Stomach (tissue), 9 donors: ENCODE data around the gene METRN. TPM values are rescaled to one million over a fixed set of nuclear protein-coding genes. Genes with fewer than 3 reads are reported as not detected.

Source experiments
- DNase-seq, 2 donors: peaks; one replicate each; pipeline versions ENCODE4 v3.0.0 to v3.0.0-alpha.2; 2013 to 2019
- H3K27ac ChIP-seq, 5 donors: fragments of 200-600 bp in 4 of 5; sonication (generic) in 4 of 5; one replicate each; pipeline ENCODE4 v1.5.1; 2013 to 2019; ENCODE audit warnings: mild to moderate bottlenecking in 1 of 5, moderate library complexity in 1 of 5
- H3K27me3 ChIP-seq, 3 donors: fragments of 200-600 bp; sonication (generic); one replicate each; pipeline ENCODE4 v1.5.1; 2017 to 2019; ENCODE audit warnings: mixed run types in 1 of 3
- H3K36me3 ChIP-seq, 4 donors: fragments of 200-600 bp; sonication (generic); 1 replicate in 3 of 4; 2 replicates in 1 of 4; pipeline ENCODE4 v1.5.1; 2016 to 2019
- H3K4me1 ChIP-seq, 4 donors: fragments of 200-600 bp; sonication (generic); one replicate each; pipeline ENCODE4 v1.5.1; 2016 to 2019
- H3K4me3 ChIP-seq, 4 donors: fragments of 200-600 bp; sonication (generic) in 3 of 4; one replicate each; pipeline ENCODE4 v1.5.1; 2016 to 2019; ENCODE audit warnings: mild to moderate bottlenecking in 1 of 4
- H3K9me3 ChIP-seq, 4 donors: fragments of 200-600 bp; sonication (generic); one replicate each; pipeline ENCODE4 v1.5.1; 2016 to 2019
- EP300 ChIP-seq: sonication (generic); formaldehyde crosslinking; IDR thresholded peaks from one replicate; pipeline ENCODE4 v1.6.1; 2017; ENCODE audit warnings: antibody characterized with exemption
- POLR2A ChIP-seq, 4 donors: fragments of 450-650 bp; IDR thresholded peaks; one replicate each; pipeline ENCODE4 v1.6.1; 2016; ENCODE audit warnings: antibody characterized with exemption in 4 of 4, control low read depth in 2 of 4, mild to moderate bottlenecking in 1 of 4, moderate library complexity in 1 of 4
- POLR2AphosphoS5 ChIP-seq, 3 donors: sonication (generic); formaldehyde crosslinking; IDR thresholded peaks; one replicate each; pipeline ENCODE4 v1.6.1; 2016; ENCODE audit warnings: antibody characterized with exemption in 3 of 3
- WGBS, 5 donors: extraction: QIAGEN DNeasy Blood & Tissue Kit in 3 of 5; methylation state at CpG; one replicate each; pipeline versions ENCODE4 v1.1.5 to v1.1.7; 2013 to 2018; 5-methylcytosine and 5-hydroxymethylcytosine counted together
- intact Hi-C: fragments of 100-400 bp; cut with DNase I; formaldehyde crosslinking; loops from one replicate; pipeline ENCODE4 v1.15.1; 2023; ENCODE audit warnings: low total_unique reads
- polyA plus RNA-seq, 3 donors: library from polyadenylated mRNA; stranded (reverse); fragments of 200-250 nt; gene quantifications; one replicate each; pipeline ENCODE4 v1.2.3, GENCODE V29; 2013
- total RNA-seq, 5 donors: library from RNA; depleted of rRNA; stranded (reverse); fragments of >200 nt; gene quantifications; one replicate each; pipeline versions ENCODE4 v1.1.0 to v1.2.3, GENCODE V29; 2014 to 2016
- TF ChIP-seq, protein P1 (sequence below), 7 experiments: fragments of 450-650 bp in 4 of 7; fragments of 200-600 bp in 3 of 7; sonication (generic) in 3 of 7; IDR thresholded peaks; one replicate each; pipeline ENCODE4 v1.5.1; 2016 to 2019; ENCODE audit warnings: antibody characterized with exemption in 7 of 7, control low read depth in 2 of 7, mild to moderate bottlenecking in 1 of 7
- donor health status: healthy with polysubstance abuse.
- donor health status: Bipolar disorder and iron deficiency.
- donor health status: healthy.

Gene METRN
- total and polyA plus RNA-seq, 8 donors: 7.1 to 79.7 (median 34.4) TPM

DNA sequence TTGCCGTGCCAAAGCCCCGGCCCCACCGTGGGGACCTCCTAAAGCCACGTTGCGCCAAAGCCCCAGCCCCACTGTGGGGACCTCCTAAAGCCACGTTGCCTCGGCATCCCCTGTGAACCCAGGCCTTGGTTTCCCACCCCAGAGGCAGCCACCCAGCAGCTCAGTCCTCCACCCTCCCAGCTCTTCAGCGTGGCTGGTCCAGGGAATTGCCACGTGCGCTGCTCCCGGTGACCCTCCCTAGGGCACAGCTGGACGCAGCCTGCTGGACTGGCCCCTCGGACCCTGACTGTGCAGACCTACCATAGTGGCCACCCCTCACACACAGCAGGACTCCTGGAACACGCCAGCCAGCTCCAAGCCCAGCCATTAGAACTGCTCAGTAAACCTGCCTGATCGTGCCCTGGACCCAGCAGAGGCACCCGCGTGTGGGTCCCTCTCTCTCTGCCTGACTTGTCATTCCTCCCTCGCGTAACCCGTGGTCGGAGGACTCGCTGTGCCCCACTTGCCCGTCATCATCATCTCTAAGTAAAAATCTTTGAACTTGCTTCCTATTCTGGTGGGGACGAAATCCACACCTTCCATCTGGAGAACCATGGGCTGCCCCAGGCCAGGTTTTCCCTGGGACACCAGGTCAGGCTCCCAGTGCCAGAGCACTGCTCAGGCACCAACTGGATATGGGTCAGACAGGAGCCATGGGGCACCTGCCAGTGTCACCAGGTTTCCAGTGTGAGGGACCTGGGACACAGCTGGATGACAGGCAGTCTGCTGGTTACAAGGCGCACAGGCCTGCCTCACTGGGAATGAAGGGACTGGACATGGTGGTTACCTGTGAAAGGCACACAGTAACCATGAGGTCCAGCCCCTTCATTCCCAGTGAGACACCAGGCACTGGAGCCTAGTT is 20.3 kb downstream of the METRN start:
- peaks cover 7 to 16% (median 10%) of the 10 kb centered on the region in 4 donors for H3K4me1 ChIP-seq
- H3K36me3 ChIP-seq: peaks cover 46 to 90% (median 85%) of the 10 kb centered on the region in 4 donors
- no peak overlapping the region for H3K27ac ChIP-seq
- 91 to 96% (median 95%) methylated on average over 23 to 25 of the region's 25 CpGs for WGBS, 5 donors
- intact Hi-C loops: no loop called here
- no peak overlapping the region for H3K4me3 ChIP-seq
- TF ChIP-seq, protein P1, sequence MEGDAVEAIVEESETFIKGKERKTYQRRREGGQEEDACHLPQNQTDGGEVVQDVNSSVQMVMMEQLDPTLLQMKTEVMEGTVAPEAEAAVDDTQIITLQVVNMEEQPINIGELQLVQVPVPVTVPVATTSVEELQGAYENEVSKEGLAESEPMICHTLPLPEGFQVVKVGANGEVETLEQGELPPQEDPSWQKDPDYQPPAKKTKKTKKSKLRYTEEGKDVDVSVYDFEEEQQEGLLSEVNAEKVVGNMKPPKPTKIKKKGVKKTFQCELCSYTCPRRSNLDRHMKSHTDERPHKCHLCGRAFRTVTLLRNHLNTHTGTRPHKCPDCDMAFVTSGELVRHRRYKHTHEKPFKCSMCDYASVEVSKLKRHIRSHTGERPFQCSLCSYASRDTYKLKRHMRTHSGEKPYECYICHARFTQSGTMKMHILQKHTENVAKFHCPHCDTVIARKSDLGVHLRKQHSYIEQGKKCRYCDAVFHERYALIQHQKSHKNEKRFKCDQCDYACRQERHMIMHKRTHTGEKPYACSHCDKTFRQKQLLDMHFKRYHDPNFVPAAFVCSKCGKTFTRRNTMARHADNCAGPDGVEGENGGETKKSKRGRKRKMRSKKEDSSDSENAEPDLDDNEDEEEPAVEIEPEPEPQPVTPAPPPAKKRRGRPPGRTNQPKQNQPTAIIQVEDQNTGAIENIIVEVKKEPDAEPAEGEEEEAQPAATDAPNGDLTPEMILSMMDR (IDR thresholded peaks at IDR 0.05): no peak
- TF ChIP-seq EP300: no peak
- TF ChIP-seq POLR2AphosphoS5 (IDR thresholded peaks at IDR 0.05): no peak
- TF ChIP-seq POLR2A (IDR thresholded peaks at IDR 0.05): no peak
- no peaks in the 10 kb centered on the region for H3K27me3 ChIP-seq
- DNase-seq: no peak
- H3K9me3 ChIP-seq: no peaks in the 10 kb centered on the region

DNA sequence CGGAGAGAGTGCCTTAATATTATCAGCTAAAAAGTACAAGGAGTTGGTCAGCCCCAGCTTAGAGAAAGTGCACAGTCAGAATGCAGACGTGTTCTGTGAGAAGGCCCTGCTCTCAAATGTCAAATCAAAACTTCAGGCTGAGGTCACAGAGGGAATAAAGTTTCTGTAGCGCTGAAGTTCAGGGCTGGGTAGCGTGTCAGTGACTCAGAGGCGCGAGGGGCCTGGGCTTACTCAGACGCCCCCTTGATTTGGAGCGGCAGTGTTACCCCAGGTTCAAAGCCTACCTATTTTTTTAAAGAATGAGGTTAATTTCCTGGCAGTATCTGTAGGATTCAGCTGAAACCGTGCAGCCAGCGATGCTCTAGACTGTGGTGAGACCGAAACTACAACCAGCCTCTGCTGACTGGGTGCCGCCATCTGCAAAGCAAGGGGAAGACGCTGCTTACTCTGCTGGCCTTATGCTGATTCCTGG is 21.1 kb downstream of the METRN start:
- no peak for DNase-seq
- Histone ChIP-seq H3K27me3 (no peaks in the 10 kb centered on the region), H3K9me3 (no peaks in the 10 kb centered on the region), H3K36me3 (peaks cover 46 to 84% (median 78%) of the 10 kb centered on the region in 4 donors), H3K4me1 (peaks cover 10 to 23% (median 14%) of the 10 kb centered on the region in 4 donors), H3K27ac (no peak overlapping the region), H3K4me3 (no peak overlapping the region)
- intact Hi-C loops: no loop called here
- 76 to 89% (median 87%) methylated on average over 13 of the region's 13 CpGs for WGBS, 5 donors
- TF ChIP-seq POLR2A (IDR thresholded peaks at IDR 0.05) (no peak), POLR2AphosphoS5 (IDR thresholded peaks at IDR 0.05) (no peak), EP300 (no peak)
- TF ChIP-seq, protein P1 (IDR thresholded peaks at IDR 0.05): no peak

DNA sequence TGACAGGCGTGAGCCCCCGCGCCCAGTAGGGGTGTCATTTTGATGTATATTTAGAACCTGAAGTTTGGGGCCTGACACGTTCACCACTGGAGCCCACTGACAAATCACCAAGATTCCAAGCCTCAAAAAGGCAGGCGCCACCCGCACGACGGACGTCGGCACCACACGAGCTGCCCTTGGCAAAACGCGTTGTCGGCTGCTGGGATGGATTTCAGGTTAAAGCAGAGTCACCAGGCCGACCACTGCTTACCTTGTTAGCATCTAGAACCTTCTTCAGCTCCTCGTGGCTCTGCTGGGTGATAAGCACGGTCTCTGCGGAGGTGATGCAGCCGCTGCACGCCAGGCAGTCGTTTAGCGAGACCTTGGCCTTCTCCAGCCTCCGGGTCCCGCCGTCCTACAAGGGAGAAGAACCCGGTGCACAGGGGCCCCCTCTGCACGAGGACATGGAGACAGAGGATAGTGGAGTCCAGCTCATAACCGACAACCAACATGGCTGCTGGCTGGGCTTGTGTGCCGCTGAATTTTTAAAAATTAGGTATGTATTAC is 22.1 kb downstream of the METRN start:
- no peak for DNase-seq
- H3K27ac ChIP-seq: no peak overlapping the region
- no peak overlapping the region for H3K4me3 ChIP-seq

DNA sequence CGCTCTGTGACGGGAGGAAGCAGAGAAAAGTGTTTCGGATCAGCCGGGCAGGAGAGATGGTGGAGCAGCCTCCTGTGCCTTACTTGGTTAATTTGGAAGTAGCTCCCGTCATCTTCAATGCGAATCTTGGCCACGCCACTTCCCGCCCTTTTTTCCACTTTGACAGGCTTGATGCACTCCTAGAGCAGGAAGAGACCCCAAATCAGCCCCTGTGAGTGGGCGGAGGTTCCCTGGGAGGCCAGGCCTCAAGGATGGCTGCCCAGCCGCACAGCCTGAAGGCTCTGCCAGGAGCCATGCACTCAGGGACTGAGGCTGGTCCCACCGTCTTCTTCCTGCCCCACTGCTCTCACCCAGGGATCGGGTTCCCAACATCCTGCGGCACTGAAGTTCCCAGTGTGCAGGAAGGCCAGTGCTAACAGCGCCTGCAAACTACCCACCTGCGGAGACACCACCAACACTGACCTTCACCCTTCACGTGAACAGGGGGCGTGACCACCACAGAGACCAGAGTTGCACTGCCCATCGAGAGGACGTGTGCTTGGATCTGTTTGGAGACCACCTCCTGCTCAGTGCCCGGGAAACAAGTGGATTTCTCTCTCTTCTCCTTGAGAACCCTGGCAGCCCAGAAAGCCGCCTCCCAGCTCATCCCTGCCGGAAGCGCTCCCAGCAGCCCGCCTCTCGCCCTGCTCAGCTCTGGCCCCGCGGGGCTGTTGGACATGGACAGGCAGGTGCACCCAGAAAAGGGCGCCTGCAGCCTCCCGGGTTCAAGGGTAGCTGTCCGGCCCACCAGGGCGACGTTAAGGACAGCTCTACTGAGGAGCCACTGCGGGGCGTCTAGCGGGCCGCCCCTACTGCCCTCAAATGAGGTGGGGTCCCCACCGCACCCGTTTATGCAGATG is 24.9 kb downstream of the METRN start:
- TF ChIP-seq EP300 (no peak), POLR2AphosphoS5 (IDR thresholded peaks at IDR 0.05) (no peak), POLR2A (IDR thresholded peaks at IDR 0.05) (no peak)
- TF ChIP-seq, protein P1 (IDR thresholded peaks at IDR 0.05): no peak
- whole genome bisulfite sequencing, 5 donors: 36 to 57% (median 41%) methylated on average over 26 to 38 of the region's 38 CpGs
- H3K4me3 ChIP-seq: peak overlapping the region; percentile 77 to 97 (median 92)
- peak in 1 of 2 donors; percentile 32 for DNase-seq
- H3K9me3 ChIP-seq: no peaks in the 10 kb centered on the region
- intact Hi-C loops: no loop called here
- H3K27me3 ChIP-seq: peaks cover 0 to 29% (median 0%) of the 10 kb centered on the region in 3 donors
- peaks cover 10 to 28% (median 20%) of the 10 kb centered on the region in 4 donors for H3K4me1 ChIP-seq
- peak overlapping the region in 3 of 5 donors; percentile 81 to 87 (median 85) for H3K27ac ChIP-seq
- H3K36me3 ChIP-seq: peaks cover 31 to 46% (median 41%) of the 10 kb centered on the region in 4 donors

More for the DNA sequence above, 22.1 kb downstream of the METRN start:
- Histone ChIP-seq H3K4me1 (peaks cover 10 to 28% (median 20%) of the 10 kb centered on the region in 4 donors), H3K36me3 (peaks cover 46 to 74% (median 69%) of the 10 kb centered on the region in 4 donors), H3K9me3 (no peaks in the 10 kb centered on the region), H3K27me3 (peaks cover 0 to 7% (median 0%) of the 10 kb centered on the region in 3 donors)
- no peak for TF ChIP-seq POLR2AphosphoS5 (IDR thresholded peaks at IDR 0.05)
- no peak for TF ChIP-seq EP300
- 95 to 97% (median 96%) methylated on average over 26 to 29 of the region's 29 CpGs for WGBS, 5 donors
- intact Hi-C loops: no loop called here
